HEK293T (cell line): ENCODE measurements around the gene SYNGAP1.

Experiments
- CTCF ChIA-PET: fragments of 350-600 bp; formaldehyde crosslinking; extraction: SDS; loops from one replicate; lab custom pipeline; 2021; ENCODE audit warnings: antibody characterized with exemption, inconsistent platforms; lab: Yijun Ruan, JAX
- POLR2A ChIA-PET: fragments of 350-600 bp; formaldehyde crosslinking; extraction: SDS; loops from one replicate; lab custom pipeline; 2020; ENCODE audit warnings: antibody characterized with exemption, inconsistent platforms; lab: Yijun Ruan, JAX
- DNase-seq: peaks from one replicate; pipeline ENCODE4 v3.0.0; 2012; ENCODE audit warnings: mixed read lengths; ENCODE audit errors: extremely low spot score
- ARNT ChIP-seq: fragments of 450-650 bp; IDR thresholded peaks from 2 replicates; pipeline ENCODE4 v1.6.1; 2017; ENCODE audit warnings: mild to moderate bottlenecking
- BHLHE40 ChIP-seq: fragments of 450-650 bp; IDR thresholded peaks from 2 replicates; pipeline ENCODE4 v1.6.1; 2016; ENCODE audit warnings: mild to moderate bottlenecking, moderate library complexity, borderline replicate concordance
- CTBP1 ChIP-seq: fragments of 450-650 bp; IDR thresholded peaks from 2 replicates; pipeline ENCODE4 v1.6.1; 2016; ENCODE audit warnings: borderline replicate concordance
- ELF4 ChIP-seq: fragments of 450-650 bp; IDR thresholded peaks from 2 replicates; pipeline ENCODE4 v1.6.1; 2017; ENCODE audit warnings: antibody characterized with exemption
- FOXA1 ChIP-seq: fragments of 450-650 bp; IDR thresholded peaks from 2 replicates; pipeline ENCODE4 v1.6.1; 2016; ENCODE audit warnings: mild to moderate bottlenecking
- FOXK2 ChIP-seq: fragments of 450-650 bp; IDR thresholded peaks from 2 replicates; pipeline ENCODE4 v1.6.1; 2016; ENCODE audit warnings: mild to moderate bottlenecking
- FOXM1 ChIP-seq: fragments of 450-650 bp; IDR thresholded peaks from 2 replicates; pipeline ENCODE4 v1.6.1; 2017; ENCODE audit warnings: mild to moderate bottlenecking, borderline replicate concordance
- HDGF ChIP-seq: fragments of 450-650 bp; IDR thresholded peaks from 2 replicates; pipeline ENCODE4 v1.6.1; 2017; ENCODE audit warnings: antibody characterized with exemption, borderline replicate concordance
- L3MBTL2 ChIP-seq: fragments of 450-650 bp; conservative IDR thresholded peaks from 2 replicates; pipeline ENCODE4 v1.6.1; 2016; ENCODE audit warnings: mild to moderate bottlenecking
- LEF1 ChIP-seq: fragments of 450-650 bp; IDR thresholded peaks from 2 replicates; pipeline ENCODE4 v1.6.1; 2017; ENCODE audit warnings: mild to moderate bottlenecking, borderline replicate concordance
- NFRKB ChIP-seq: fragments of 450-650 bp; IDR thresholded peaks from 2 replicates; pipeline ENCODE4 v1.6.1; 2016; ENCODE audit warnings: mild to moderate bottlenecking, moderate library complexity
- PKNOX1 ChIP-seq: fragments of 450-650 bp; IDR thresholded peaks from 2 replicates; pipeline ENCODE4 v1.6.1; 2016
- SP1 ChIP-seq: fragments of 450-650 bp; IDR thresholded peaks from 2 replicates; pipeline ENCODE4 v1.6.1; 2017
- SUZ12 ChIP-seq: fragments of 450-650 bp; IDR thresholded peaks from 2 replicates; pipeline ENCODE4 v1.6.1; 2016; ENCODE audit warnings: mild to moderate bottlenecking
- TARDBP ChIP-seq: fragments of 450-650 bp; IDR thresholded peaks from 2 replicates; pipeline ENCODE4 v1.6.1; 2016
- ZNF384 ChIP-seq: fragments of 450-650 bp; IDR thresholded peaks from 2 replicates; pipeline ENCODE4 v1.6.1; 2016

The SYNGAP1 gene

GRCh38 chr6:33458676-33459075 lies 38.8 kb downstream of the SYNGAP1 start:
- ChIA-PET POLR2A (no interaction called here), CTCF (no interaction called here)
- no peak for DNase-seq
- TF ChIP-seq ARNT (no peak), FOXK2 (no peak), HDGF (no peak), LEF1 (no peak), CTBP1 (no peak), BHLHE40 (no peak), NFRKB (no peak), FOXA1 (no peak), ZNF384 (no peak), SUZ12 (no peak), PKNOX1 (no peak), ELF4 (no peak), SP1 (no peak), L3MBTL2 (no peak), TARDBP (no peak), FOXM1 (no peak)

GRCh38 chr6:33459226-33459625 lies 39.4 kb downstream of the SYNGAP1 start:
- ChIA-PET CTCF (no interaction called here), POLR2A (no interaction called here)
- DNase-seq = no peak
- TF ChIP-seq FOXA1 (no peak), ARNT (no peak), L3MBTL2 (no peak), SP1 (no peak), HDGF (no peak), CTBP1 (no peak), ELF4 (no peak), FOXM1 (no peak), NFRKB (no peak), FOXK2 (no peak), PKNOX1 (no peak), LEF1 (no peak), TARDBP (no peak), ZNF384 (no peak), BHLHE40 (no peak), SUZ12 (no peak)

- DNase-seq = no peak
- ChIA-PET CTCF (no interaction called here), POLR2A (no interaction called here)
- TF ChIP-seq FOXM1 (no peak), FOXA1 (no peak)
Measured at GRCh38 chr6:33466075-33466735, 46.3 kb downstream of the SYNGAP1 start.

- ChIA-PET POLR2A (no interaction called here), CTCF (interaction anchor here (0.6 kb wide), 1 partner anchor 65 kb away, joined by 3 read pairs; no protein-coding TSS in a partner anchor)
- TF ChIP-seq NFRKB (no peak), SP1 (no peak), LEF1 (no peak), FOXM1 (no peak), ARNT (no peak), TARDBP (no peak), PKNOX1 (no peak), ZNF384 (no peak), SUZ12 (no peak), CTBP1 (no peak), ELF4 (no peak), HDGF (no peak), FOXA1 (no peak), BHLHE40 (no peak)
- DNase-seq = no peak
Measured at GRCh38 chr6:33467091-33467490, 47.2 kb downstream of the SYNGAP1 start.

GRCh38 chr6:33469661-33470060 lies 49.8 kb downstream of the SYNGAP1 start:
- POLR2A ChIA-PET = interaction anchor here (0.7 to 1.3 kb wide), 2 partner anchors 15 to 48 kb away, joined by 3 to 4 read pairs; partner anchors contain the start of gene ZBTB9
- CTCF ChIA-PET = no interaction called here
- TF ChIP-seq ELF4 = no peak
- TF ChIP-seq CTBP1 = no peak
- no peak for TF ChIP-seq FOXK2
- no peak for TF ChIP-seq NFRKB
- TF ChIP-seq BHLHE40 = no peak
- DNase-seq = no peak

GRCh38 chr6:33477864-33478263 lies 58.0 kb downstream of the SYNGAP1 start:
- CTCF ChIA-PET = no interaction called here
- POLR2A ChIA-PET = no interaction called here
- TF ChIP-seq ZNF384 = no peak
- TF ChIP-seq FOXK2 = no peak
- no peak for TF ChIP-seq BHLHE40
- TF ChIP-seq CTBP1 = no peak
- no peak for TF ChIP-seq ELF4
- TF ChIP-seq FOXM1 = no peak
- TF ChIP-seq ARNT = no peak
- TF ChIP-seq PKNOX1 = no peak
- TF ChIP-seq SUZ12 = no peak
- no peak for TF ChIP-seq SP1
- TF ChIP-seq NFRKB = no peak
- TF ChIP-seq L3MBTL2 = no peak
- TF ChIP-seq LEF1 = no peak
- no peak for TF ChIP-seq TARDBP
- TF ChIP-seq FOXA1 = no peak
- TF ChIP-seq HDGF = no peak
- DNase-seq = no peak
